ENCODE measurements around the gene SYTL4. TPM values are rescaled to one million over a fixed set of nuclear protein-coding genes. Genes with fewer than 3 reads are reported as not detected.

SYTL4 gene
- polyA plus RNA-seq, 4 donors, result 18.6 to 27.0 (median 21.8) TPM

DNA sequence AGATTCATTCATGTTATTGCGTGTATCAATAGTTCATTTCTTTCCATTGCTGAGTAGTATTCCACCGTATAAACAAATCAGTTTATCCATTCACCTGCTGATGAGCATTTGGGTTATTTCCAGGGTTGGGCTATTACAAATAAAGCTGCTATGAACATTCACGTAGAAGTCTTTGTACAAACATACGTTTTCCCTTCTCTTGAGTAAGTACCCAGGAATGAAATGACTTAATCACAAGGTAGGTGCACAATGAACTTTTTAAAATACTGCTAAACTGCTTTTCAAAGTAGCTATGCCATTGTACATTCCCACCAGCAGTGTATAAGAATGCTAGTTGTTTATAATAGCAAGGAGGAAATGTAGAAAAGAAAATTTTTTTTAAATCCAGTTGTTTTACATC is 35.9 kb downstream of the SYTL4 start:
- DNase-seq (ENCODE audit: low read depth in 4 of 4, low spot score in 2 of 4), result no peak

DNA sequence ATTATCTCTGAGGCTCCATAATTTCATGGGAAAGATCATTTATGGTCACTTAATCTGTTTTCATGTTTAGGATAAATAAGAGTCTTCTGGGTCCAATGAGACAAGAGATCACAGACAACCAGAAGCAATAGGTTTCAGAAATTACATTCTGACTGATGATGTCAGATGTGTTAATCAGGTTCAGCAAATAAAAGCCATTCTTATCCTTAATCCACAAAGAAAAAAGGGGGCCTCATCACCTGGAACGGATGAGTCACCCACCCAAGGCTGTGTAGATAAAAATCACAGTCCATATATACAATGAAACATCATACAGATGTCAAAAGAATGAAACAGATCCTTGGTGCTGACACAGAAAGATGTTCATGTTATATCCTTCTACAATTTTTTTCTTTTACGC is 36.6 kb downstream of the SYTL4 start:
- DNase-seq (ENCODE audit: low read depth in 4 of 4, low spot score in 2 of 4), result no peak

DNA sequence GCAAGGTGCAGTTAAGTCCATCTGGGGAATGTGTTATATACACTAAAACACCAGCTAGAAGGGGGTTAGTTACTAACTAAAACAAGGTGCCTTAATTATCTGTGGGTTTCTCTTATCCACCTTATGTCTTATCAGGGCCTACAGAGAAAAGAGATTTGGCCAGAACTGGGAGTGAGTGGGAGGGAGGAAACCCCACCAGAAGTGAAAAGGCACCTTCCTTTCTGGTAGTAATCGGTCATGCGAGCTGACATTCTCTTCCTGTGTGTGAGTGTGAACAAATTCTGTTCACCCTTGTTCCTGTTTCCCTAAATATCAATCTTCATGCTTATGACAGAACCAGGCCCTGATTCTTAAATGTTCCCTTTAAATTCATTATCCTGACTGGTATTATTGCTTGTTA is 44.4 kb downstream of the SYTL4 start:
- DNase-seq (ENCODE audit: low read depth in 4 of 4, low spot score in 2 of 4), result no peak

DNA sequence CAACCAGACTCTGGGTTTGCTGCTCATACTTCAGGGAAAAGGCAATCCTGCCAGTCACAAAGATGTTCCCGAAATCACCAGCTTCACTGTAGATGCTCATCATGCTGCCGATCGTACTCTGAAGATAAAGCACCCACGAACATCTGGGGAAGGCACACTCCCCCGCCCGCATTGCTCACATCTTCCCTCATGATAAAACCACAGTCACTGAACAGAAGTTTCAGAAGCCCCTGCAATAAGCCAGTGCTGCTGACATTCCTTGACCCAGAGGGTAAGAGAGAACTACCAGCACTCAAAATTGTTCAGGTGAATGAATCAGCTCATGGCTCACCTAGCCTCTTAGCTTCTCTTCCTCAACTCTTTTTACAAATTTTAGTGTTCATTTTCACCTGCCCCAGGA is 44.8 kb downstream of the SYTL4 start:
- DNase-seq (ENCODE audit: low read depth in 4 of 4, low spot score in 2 of 4), result no peak

DNA sequence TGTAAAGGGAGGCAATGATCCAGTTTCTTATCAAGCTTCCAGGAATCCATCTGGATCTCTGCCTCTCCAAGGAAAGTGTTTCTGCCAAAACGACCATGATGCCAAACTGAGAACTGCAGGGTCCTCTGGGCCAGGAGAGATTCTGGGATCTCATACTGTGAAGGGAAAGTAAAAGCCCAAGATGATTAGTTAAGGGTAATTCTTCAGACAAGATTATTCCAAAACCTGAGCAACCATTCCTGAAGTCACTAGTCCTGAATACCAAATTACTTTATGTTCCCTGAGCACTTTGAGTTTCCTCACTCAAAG is 46.0 kb downstream of the SYTL4 start:
- no peak for DNase-seq (ENCODE audit: low read depth in 4 of 4, low spot score in 2 of 4)

DNA sequence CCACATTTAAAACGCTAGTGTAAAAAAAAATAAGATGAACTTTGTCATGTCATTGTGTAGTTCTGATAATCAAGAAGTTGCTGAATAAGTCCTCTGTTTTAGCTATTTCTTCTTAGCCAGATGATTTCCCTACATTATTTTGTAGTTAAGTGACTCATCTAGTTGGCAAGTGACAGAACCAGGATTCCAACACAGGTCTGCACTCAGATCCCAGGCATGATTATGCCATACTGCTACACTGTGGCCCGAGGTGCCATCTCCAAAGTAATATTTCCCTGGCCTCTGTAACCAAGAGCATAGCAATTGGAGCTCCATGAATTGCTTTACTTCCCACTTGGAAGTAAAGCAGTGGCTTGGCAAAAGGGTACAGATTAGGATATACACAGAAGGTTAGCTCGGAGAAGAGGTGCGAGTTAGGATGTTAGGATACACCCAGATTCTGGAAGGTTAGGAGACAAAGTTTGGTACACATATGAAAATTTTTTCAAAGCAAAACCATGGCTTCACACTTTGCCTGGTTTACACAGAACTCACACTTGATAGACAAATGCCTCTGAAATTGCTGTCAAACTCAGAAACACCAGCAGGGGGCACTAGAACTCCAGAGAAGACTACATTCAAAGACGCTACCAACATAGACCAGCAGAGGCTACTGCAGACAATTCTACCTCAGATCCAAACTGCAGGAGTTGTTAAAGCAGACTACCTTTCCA is 46.5 kb downstream of the SYTL4 start:
- peak in 3 of 4 donors; percentile 20 to 48 (median 32) for DNase-seq (ENCODE audit: low read depth in 4 of 4, low spot score in 2 of 4)

DNA sequence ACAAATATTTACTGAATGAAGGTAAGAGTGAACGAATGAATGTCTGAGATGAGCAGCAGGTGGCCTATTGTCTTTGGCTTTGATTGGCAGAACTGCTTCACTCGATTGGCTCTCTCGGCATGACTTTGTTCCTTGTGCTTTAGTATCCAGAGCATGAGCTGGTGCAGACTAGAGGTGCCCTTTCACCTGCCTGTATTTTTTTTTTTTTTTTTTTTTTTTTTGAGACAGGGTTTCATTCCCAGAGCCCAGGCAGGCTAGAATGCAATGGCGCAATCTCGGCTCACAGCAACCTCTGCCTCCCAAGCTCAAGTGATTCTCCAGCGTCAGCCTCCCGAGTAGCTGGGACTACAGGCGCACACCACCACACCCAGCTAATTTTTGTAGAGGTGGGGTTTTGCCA is 49.0 kb downstream of the SYTL4 start:
- no peak for DNase-seq (ENCODE audit: low read depth in 4 of 4, low spot score in 2 of 4)

DNA sequence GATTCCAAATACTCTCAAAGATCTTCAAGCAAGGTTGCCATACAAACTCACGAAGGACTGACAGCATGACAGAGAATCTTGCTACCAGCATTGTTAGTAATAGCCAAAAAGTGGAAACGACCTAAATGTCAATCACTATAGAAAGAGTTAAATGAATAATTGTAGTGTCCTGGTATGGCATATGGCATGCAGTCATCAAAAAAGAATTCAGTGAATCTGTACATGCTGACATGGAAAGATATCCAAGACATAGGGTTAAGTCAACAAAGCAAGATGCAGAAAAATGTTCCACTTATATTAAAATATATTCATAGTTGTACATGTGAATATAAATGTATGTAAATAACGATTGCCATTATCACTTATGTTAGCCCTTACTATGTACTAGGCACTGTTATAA is 50.3 kb downstream of the SYTL4 start:
- no peak for DNase-seq (ENCODE audit: low read depth in 4 of 4, low spot score in 2 of 4)

DNA sequence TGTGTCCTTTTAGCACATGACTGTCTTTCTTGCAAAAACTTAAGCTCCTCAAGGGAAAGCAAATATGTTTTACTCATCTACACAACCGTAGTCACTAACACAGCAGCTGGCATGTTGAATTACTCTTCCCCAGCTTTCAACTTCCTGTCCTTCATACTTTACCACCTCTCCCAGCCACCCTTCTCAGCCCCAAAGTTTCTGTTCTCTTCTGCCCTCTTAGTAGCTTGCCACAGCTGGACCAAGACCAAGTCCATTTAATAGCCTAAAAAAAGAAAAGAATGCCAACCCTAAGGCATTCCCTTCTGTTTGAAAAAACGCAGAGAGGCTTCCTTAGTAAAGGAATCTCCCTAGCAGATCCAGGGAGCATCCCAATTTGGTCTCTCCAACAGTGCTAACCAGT is 51.2 kb downstream of the SYTL4 start:
- DNase-seq (ENCODE audit: low read depth in 4 of 4, low spot score in 2 of 4), result no peak

DNA sequence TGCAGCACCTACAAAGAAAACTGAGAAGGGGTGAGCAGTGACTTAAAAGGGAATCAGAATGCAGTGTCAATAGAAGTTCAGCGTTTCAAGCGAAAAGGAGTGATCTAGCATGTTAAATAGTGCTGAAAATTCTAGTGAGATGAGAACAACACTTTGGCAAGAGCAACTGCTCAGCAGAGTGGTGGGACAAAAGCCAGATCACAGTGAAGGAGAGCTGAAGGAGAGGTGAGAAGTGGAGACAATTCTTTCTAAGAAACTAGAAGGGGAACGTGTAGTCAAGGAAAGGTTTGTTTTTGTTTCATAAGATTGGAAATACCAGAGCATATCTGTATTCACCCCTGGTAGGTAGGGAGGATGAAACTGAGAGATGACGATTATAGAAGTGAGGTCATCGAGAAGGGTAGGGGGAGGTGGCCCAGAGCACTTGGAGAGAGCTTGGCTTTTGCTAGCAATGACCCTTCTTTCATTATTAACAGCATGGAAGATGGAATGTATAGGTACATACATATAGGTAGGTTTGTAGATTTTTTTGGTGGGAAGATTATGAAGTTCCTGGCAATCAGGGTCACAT is 54.2 kb downstream of the SYTL4 start:
- no peak for DNase-seq (ENCODE audit: low read depth in 4 of 4, low spot score in 2 of 4)

DNA sequence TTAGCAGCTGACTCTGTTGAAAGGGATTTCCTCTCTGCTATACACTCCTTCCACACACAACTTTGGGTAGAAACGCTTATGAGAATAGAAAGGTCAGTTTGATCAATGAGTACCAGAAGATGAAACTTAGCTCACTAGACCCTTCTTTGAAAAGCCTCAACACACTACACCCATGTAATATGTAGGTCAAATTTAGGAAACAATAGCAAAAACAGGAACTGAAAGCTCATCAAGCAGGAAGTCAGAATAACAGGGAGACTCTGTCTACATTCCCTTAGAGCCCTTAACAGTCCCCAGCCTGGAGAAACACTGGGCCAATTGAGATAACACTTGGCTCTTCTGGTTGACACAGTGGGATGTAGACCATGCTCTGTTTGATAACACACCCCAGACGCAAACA is 57.2 kb downstream of the SYTL4 start:
- no peak for DNase-seq (ENCODE audit: low read depth in 4 of 4, low spot score in 2 of 4)

DNA sequence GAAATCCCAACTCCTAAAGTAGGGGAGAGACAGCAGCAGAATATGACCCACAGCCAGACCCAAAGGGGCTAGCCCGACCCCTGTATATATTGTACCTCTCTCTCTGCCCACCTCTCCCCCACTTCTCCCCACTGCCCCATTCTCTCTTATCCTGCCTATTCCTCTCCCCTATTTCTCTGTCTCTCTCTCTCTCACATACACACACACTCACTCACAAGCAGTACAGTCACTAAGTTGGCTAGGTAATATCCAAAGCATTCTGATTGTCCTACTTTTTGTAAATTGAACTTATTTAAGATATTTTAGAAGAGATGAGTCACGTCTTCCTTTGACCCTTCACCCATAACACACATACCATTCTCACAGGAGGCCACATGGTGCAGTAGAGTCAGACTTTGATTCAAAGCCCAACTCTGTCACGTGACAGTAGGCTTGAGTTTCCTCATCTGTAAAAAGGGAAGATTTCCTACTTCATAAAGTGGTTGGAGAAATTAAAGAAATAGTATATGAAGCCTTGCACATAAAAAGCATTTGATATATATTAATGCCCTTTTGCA is 58.4 kb downstream of the SYTL4 start:
- DNase-seq (ENCODE audit: low read depth in 4 of 4, low spot score in 2 of 4), result no peak

DNA sequence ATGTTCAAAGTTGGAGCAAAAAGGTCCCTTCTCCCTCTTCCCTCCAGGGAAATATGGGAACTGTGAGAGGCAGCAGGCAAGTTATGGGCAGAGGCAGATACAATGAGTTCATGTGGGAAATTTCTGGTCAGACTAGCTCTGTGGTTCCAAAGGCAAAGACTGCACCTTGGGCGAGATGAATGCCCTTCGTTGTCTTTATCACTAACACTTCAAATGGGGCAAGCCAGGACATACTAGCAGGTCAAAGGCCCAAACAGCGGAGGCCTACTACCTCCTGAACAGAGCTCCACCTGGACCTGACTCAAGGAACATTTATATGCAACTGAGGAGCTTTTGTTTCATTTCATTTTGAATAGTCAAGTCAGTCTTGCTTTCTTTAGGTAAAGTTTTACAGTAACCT is 59.0 kb downstream of the SYTL4 start:
- DNase-seq (ENCODE audit: low read depth in 4 of 4, low spot score in 2 of 4), result no peak

DNA sequence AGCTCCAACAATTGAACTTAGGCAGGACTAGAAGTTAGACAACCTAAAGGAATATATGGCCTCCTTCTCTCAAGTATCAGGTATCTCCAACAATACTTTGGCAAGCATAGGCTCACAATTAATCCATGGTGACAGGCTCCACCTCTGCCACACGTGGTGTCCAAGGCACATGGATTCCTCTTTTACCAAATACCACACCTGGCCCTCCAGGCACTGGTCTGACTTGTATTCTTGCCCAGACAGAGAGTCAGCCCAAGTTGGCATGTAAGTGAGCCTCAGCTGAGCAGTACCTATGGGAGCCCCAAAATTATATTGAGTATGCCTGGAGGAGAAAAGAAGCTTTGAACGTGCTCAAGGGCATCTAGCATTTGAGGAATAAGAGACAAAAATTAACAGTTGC is 68.3 kb downstream of the SYTL4 start:
- no peak for DNase-seq (ENCODE audit: low read depth in 4 of 4, low spot score in 2 of 4)

DNA sequence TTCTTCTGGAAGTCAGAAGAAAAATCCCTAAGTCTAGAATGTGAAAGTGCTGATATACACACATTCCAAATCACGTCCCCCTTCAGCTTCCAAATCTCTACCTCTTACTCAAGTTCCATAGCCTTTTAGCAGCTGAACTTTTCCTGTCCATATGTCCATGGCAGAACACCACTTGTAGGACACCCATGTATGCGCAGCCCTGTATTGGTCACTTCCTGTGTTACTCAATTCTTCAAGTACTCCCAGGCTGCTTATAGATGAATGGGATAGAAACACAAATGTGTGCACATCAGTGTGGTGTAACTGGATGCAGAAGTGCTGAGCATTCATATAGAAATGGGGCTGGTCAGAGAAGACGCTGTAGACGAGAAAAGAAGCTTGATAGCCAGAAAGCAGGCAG is 69.1 kb downstream of the SYTL4 start:
- DNase-seq (ENCODE audit: low read depth in 4 of 4, low spot score in 2 of 4), result no peak

DNA sequence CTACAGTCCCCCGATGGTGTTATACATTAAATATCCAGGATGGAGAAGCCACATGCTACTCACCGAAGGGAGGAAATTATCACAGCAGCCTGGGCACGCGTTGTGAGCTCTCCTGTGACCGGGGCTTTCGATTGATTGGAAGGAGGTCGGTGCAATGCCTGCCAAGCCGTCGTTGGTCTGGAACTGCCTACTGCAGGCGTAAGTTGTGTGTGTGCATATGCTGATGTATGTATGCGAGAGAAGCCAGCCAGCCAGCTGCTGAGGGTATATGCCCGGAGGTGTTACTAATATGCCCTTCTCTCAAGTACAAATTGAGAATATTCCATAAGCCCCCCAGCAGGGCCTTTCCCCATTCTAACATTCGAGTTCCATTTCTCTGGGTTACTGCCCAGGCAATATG is 69.8 kb downstream of the SYTL4 start:
- DNase-seq (ENCODE audit: low read depth in 4 of 4, low spot score in 2 of 4), result no peak

DNA sequence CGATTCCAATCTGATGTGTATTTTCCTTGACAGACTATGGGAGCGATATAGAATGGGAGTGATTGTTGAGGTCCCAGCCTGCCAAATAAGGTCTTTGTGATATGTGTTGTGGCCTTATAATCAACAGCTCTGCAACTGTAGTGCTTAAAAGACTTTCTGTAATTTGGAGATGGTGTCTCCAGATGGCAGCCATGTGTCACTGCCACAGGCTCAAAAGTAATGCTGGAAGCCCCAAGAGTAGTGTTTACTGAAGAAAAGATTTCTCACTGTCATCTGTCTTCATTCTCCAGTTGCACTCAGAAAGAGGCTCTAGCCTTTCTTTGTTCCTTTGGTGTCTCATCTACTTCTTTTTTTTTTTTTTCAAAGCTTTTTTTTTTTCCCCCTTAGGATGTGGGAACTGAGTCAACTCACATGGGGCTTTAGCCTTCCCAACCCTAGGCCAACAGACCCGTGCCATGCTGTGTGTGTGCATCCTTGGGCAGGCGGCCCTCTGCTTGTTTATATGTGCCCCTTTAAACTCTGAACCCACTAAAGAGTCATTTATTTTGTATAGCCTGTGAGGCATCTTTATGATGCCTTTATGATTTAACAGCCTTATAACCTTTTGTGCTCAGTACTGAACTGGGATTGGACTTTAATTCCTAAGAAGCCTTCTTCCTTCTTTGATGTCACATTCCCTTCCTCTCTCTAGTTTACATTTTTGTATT is 72.3 kb downstream of the SYTL4 start:
- no peak for DNase-seq (ENCODE audit: low read depth in 4 of 4, low spot score in 2 of 4)

DNA sequence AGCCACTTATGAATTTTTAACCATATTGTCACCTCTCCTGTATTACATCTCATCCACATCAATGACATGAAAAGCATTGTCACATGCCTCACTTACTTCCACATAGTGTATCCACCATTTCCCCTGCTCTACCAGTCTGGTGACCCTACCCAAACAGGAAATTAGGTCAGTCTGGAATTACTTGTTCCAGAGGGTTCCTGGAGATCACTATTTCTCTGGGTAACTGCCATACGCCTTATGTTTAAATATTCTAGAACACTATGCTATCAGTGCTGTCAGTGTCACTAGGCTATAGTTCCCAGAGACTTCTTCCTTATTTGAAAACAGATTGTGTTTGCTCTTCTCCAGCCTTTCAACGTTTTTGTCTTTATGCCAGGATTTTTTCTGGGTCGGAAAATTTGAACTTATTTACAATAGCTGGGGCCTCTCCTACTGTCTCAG is 73.0 kb downstream of the SYTL4 start:
- no peak for DNase-seq (ENCODE audit: low read depth in 4 of 4, low spot score in 2 of 4)

DNA sequence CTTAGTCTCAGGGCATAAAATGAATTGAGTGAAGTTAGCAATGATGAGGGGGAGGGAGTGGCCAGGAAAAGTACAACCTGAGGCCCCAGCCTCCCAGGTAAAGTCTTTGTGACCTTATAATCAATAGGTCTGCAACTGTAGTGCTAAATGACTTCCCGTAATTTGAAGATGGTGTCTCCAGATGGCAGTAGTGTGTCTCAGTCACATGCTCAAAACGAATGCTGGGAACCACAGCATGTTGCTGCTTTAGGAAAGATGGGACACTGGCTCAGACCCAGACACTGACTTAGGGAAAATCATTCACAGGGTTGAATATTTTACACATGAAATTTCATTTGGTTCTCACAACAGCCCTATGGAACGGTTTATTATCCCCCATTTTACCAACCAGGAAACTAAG is 77.7 kb downstream of the SYTL4 start:
- no peak for DNase-seq (ENCODE audit: low read depth in 4 of 4, low spot score in 2 of 4)

DNA sequence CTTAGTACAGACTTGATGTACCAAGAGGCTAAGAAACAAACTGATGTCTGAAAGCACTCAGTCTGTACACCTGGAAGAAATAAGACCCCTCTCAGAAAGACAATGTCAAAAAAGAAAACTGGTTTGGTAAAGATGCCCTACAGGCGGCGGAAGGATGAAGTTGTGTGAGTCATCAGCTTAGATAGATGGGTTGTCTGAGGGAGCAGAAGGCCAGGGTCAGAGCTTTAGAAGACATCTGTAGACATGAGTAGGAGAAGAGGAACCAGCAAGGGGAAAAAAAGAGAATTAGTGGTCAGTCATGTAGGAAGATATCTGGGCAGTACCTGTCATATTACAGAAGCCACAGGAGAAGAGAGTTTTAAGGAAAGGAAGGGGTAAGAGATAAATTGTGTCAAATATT is 79.7 kb downstream of the SYTL4 start:
- DNase-seq (ENCODE audit: low read depth in 4 of 4, low spot score in 2 of 4), result no peak

DNA sequence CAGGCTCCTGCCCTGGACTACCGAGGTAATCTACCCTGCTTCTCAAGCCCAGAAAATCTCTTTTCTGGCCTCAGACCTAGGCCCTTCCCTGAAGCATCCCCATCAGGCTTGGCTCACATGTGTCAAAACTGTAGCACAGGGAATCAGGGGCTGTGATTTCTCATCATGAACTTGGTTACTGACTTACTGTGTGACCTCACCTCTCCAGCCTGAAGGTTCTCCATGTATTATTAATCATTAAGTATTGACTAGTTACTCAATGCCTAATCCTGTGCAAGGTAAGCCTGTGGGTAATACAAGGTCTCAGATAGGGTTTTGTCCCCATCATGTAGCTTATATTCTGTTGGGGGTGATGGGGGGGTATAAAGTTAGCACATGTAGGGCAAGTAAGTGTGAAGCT is 81.1 kb downstream of the SYTL4 start:
- no peak for DNase-seq (ENCODE audit: low read depth in 4 of 4, low spot score in 2 of 4)

Measured in left renal cortex interstitium (tissue), 4 donors.